PC-3 (cell line): ENCODE results near the gene SEPTIN8. TPM values are rescaled to one million over a fixed set of nuclear protein-coding genes. Genes with fewer than 3 reads are reported as not detected.

ENCODE experiments used
- ATAC-seq: fragments of 200-7000 bp; cut with Tn5 transposase; 2 replicates; pipeline ENCODE4 v1.9.1; 2020; ENCODE audit warnings: mild to moderate bottlenecking, moderate library complexity
- BruUV-seq: library from RNA; stranded (reverse); fragments of 400-500 nt; replicated peaks from 2 replicates; lab custom pipeline; 2021; lab: Mats Ljungman, UMichigan
- CTCF ChIA-PET: fragments of 300-600 bp; sonication (Branson Sonifier 250); formaldehyde crosslinking; loops from one replicate; lab custom pipeline; 2022; ENCODE audit warnings: antibody characterized with exemption; lab: Charles Lee
- POLR2A ChIA-PET: fragments of 300-600 bp; sonication (Branson Sonifier 250); formaldehyde crosslinking; loops from one replicate; lab custom pipeline; 2022; ENCODE audit warnings: antibody characterized with exemption; ENCODE audit not compliant: unreplicated experiment; lab: Charles Lee
- DNase-seq: peaks from one replicate; pipeline ENCODE4 v3.0.0-alpha.2; 2015
- H2AFZ ChIP-seq: fragments of 300-600 bp; sonication (generic); 2 replicates; pipeline ENCODE4 v1.6.0; 2016; ENCODE audit warnings: antibody characterized with exemption, low read length
- H3F3A ChIP-seq: fragments of 300-600 bp; sonication (generic); one replicate; pipeline ENCODE4 v1.6.0; 2017; ENCODE audit warnings: antibody characterized with exemption, low read length, control low read depth, mild to moderate bottlenecking; ENCODE audit not compliant: unreplicated experiment
- H3K27ac ChIP-seq: fragments of 300-600 bp; sonication (generic); 2 replicates; pipeline ENCODE4 v1.5.1; 2016; ENCODE audit warnings: mild to moderate bottlenecking, low read length
- H3K27me3 ChIP-seq: fragments of 300-600 bp; sonication (generic); 2 replicates; pipeline ENCODE4 v1.6.1; 2016; ENCODE audit warnings: low read length, mixed read lengths
- H3K36me3 ChIP-seq: fragments of 300-600 bp; sonication (generic); 2 replicates; pipeline ENCODE4 v1.6.1; 2016; ENCODE audit warnings: low read depth, mixed run types, low read length, mixed read lengths
- H3K4me1 ChIP-seq: fragments of 300-600 bp; sonication (generic); 2 replicates; pipeline ENCODE4 v1.5.1; 2016; ENCODE audit warnings: low read length; ENCODE audit not compliant: insufficient read depth
- H3K4me2 ChIP-seq: fragments of 300-600 bp; sonication (generic); 2 replicates; pipeline ENCODE4 v1.6.0; 2016; ENCODE audit warnings: low read length
- H3K4me3 ChIP-seq: fragments of 300-600 bp; sonication (generic); 2 replicates; pipeline ENCODE4 v1.5.1; 2016; ENCODE audit warnings: mild to moderate bottlenecking, low read length, mixed read lengths
- H3K79me2 ChIP-seq: fragments of 300-600 bp; sonication (generic); 2 replicates; pipeline ENCODE4 v1.6.1; 2017; ENCODE audit warnings: low read length, mixed read lengths
- H3K9ac ChIP-seq: fragments of 300-600 bp; sonication (generic); 2 replicates; pipeline ENCODE4 v1.6.0; 2016; ENCODE audit warnings: mild to moderate bottlenecking, low read length
- H3K9me2 ChIP-seq: fragments of 300-600 bp; sonication (generic); replicated peaks from 2 replicates; pipeline ENCODE4 v1.6.1; 2016; ENCODE audit warnings: mixed run types, low read length, mixed read lengths
- H3K9me3 ChIP-seq: fragments of 300-600 bp; sonication (generic); 2 replicates; pipeline ENCODE4 v1.6.1; 2016; ENCODE audit warnings: low read length, mixed read lengths
- H4K20me1 ChIP-seq: fragments of 300-600 bp; sonication (generic); 2 replicates; pipeline ENCODE4 v1.6.1; 2016; ENCODE audit warnings: low read length, mixed read lengths
- EZH2 ChIP-seq: fragments of 300-600 bp; sonication (generic); IDR thresholded peaks from one replicate; pipeline ENCODE4 v1.6.1; 2017; ENCODE audit warnings: antibody characterized with exemption, mild to moderate bottlenecking, low read length; ENCODE audit not compliant: unreplicated experiment
- EZH2phosphoT487 ChIP-seq: fragments of 300-600 bp; sonication (generic); IDR thresholded peaks from 2 replicates; pipeline ENCODE4 v1.6.1; 2018; ENCODE audit warnings: mild to moderate bottlenecking, antibody characterized with exemption, low read length, borderline replicate concordance
- intact Hi-C: fragments of 100-400 bp; cut with micrococcal nuclease; formaldehyde crosslinking; loops from 2 replicates; pipeline ENCODE4 v1.9.0; 2023
- total RNA-seq: library from RNA; depleted of rRNA; stranded (reverse); fragments of >200 nt; gene quantifications from 2 replicates; pipeline ENCODE4 v1.2.3, GENCODE V29; 2014
- TF ChIP-seq, protein P1 (sequence below): fragments of 300-600 bp; sonication (generic); conservative IDR thresholded peaks from 2 replicates; pipeline ENCODE4 v1.5.1; 2017; ENCODE audit warnings: antibody characterized with exemption, low read depth, mild to moderate bottlenecking, low read length

SEPTIN8 gene
- total RNA-seq, 1 experiment from 2014 or later, result 21.9 TPM

DNA sequence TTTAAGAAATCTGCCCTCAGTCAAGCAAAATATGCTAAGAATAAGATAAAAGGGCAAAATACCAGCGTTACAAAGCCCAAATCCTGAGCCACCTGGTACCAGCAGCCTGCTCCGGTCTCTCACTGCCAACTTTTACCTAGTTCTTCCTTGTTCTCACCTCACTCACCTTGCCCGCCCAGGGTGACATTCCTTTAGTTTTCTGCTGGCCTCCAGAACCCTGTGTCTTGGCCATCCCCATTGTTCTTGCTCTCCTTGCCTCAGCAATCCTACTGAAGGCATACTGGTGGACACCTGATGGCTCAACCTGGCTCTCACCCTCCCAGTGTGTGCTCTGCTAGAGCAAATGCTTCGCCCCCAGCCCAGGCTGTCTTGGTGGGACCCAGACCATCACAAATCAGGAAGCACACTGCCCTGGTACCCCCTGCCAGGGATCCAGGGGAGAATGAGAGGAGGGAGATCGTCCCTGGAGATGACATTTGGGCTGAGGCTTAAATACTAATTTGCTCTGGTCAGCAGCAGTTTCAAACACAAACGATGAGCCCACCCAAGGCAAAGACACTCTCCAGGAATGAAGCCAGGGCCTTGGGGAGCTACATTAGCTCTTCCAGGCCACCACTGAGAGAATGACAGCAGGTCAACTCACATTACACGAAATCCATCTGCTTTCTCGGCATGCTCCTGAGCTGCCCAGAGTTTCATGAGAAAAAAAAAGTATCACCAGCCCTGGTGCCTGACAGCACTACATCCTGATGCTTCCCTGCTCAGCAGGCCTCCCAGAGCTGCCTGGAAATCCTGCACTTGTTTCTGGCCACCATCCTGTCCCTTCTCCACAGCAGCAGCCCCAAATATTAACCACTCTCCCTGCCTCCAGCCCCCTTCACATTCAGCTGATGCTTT is 12.2 kb upstream of the SEPTIN8 start:
- Histone ChIP-seq H3K4me2 (no peak overlapping the region), H3K9ac (no peak overlapping the region), H3F3A (no peaks in the 10 kb centered on the region), H3K4me1 (no peaks in the 10 kb centered on the region), H3K9me2 (no peaks in the 10 kb centered on the region), H3K4me3 (no peak overlapping the region), H3K9me3 (no peaks in the 10 kb centered on the region), H3K36me3 (no peaks in the 10 kb centered on the region), H3K27me3 (no peaks in the 10 kb centered on the region), H3K79me2 (no peaks in the 10 kb centered on the region), H4K20me1 (no peaks in the 10 kb centered on the region), H3K27ac (no peak overlapping the region), H2AFZ (no peak overlapping the region)
- intact Hi-C loops, result no loop called here
- ATAC-seq, result no peak
- TF ChIP-seq EZH2 (no peak), EZH2phosphoT487 (no peak)
- TF ChIP-seq, protein P1, sequence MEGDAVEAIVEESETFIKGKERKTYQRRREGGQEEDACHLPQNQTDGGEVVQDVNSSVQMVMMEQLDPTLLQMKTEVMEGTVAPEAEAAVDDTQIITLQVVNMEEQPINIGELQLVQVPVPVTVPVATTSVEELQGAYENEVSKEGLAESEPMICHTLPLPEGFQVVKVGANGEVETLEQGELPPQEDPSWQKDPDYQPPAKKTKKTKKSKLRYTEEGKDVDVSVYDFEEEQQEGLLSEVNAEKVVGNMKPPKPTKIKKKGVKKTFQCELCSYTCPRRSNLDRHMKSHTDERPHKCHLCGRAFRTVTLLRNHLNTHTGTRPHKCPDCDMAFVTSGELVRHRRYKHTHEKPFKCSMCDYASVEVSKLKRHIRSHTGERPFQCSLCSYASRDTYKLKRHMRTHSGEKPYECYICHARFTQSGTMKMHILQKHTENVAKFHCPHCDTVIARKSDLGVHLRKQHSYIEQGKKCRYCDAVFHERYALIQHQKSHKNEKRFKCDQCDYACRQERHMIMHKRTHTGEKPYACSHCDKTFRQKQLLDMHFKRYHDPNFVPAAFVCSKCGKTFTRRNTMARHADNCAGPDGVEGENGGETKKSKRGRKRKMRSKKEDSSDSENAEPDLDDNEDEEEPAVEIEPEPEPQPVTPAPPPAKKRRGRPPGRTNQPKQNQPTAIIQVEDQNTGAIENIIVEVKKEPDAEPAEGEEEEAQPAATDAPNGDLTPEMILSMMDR, result no peak
- ChIA-PET CTCF (no interaction called here), POLR2A (no interaction called here)
- no TSS peak for BruUV-seq
- DNase-seq, result no peak

- H3K9me3 ChIP-seq, result no peaks in the 10 kb centered on the region
- H3K4me2 ChIP-seq, result no peak overlapping the region
- H3K27ac ChIP-seq, result no peak overlapping the region
- H3K4me1 ChIP-seq, result no peaks in the 10 kb centered on the region
- H2AFZ ChIP-seq, result no peak overlapping the region
- ATAC-seq, result no peak
- BruUV-seq, result no TSS peak
- H4K20me1 ChIP-seq, result no peaks in the 10 kb centered on the region
- H3K9me2 ChIP-seq, result no peaks in the 10 kb centered on the region
- CTCF ChIA-PET, result no interaction called here
- no peaks in the 10 kb centered on the region for H3K27me3 ChIP-seq
- H3K36me3 ChIP-seq, result no peaks in the 10 kb centered on the region
- H3F3A ChIP-seq, result no peaks in the 10 kb centered on the region
- DNase-seq, result no peak
- no peak overlapping the region for H3K9ac ChIP-seq
- intact Hi-C loops, result no loop called here
- no peak overlapping the region for H3K4me3 ChIP-seq
- no peaks in the 10 kb centered on the region for H3K79me2 ChIP-seq
- TF ChIP-seq EZH2 (no peak), EZH2phosphoT487 (no peak)
- TF ChIP-seq, protein P1, result no peak
- POLR2A ChIA-PET, result no interaction called here
Measured at GRCh38 chr5:132788508-132788907, 11.5 kb upstream of the SEPTIN8 start.

GRCh38 chr5:132787076-132787475 is 10.0 kb upstream of the SEPTIN8 start:
- Histone ChIP-seq H4K20me1 (no peaks in the 10 kb centered on the region), H3K27ac (no peak overlapping the region), H3K4me3 (no peak overlapping the region), H3K36me3 (no peaks in the 10 kb centered on the region), H3K4me2 (no peak overlapping the region), H2AFZ (no peak overlapping the region), H3K27me3 (no peaks in the 10 kb centered on the region), H3K4me1 (peaks cover 5% of the 10 kb centered on the region; the same call in 1 of the 2 replicates), H3K9ac (no peak overlapping the region), H3K9me3 (no peaks in the 10 kb centered on the region), H3K9me2 (no peaks in the 10 kb centered on the region), H3K79me2 (no peaks in the 10 kb centered on the region), H3F3A (no peaks in the 10 kb centered on the region)
- ATAC-seq (no peak), DNase-seq (no peak)
- intact Hi-C loops, result no loop called here
- no TSS peak for BruUV-seq
- ChIA-PET POLR2A (no interaction called here), CTCF (no interaction called here)
- TF ChIP-seq EZH2phosphoT487 (no peak), EZH2 (no peak)
- TF ChIP-seq, protein P1, result no peak
